Right atrium auricular region (tissue), 2 donors: Measurements from ENCODE around the gene PPP1R14C. TPM values are rescaled to one million over a fixed set of nuclear protein-coding genes. Genes with fewer than 3 reads are reported as not detected.
A peak's percentile ranks its signal among the peaks of the same experiment; 100 is the strongest.

Experiments used
- DNase-seq: peaks from one replicate; pipeline ENCODE4 v3.0.0-alpha.2; 2019; ENCODE audit warnings: low spot score
- H3K27ac ChIP-seq, 2 donors: fragments of 200-600 bp; sonication (generic); 1 replicate in 1 of 2; 2 replicates in 1 of 2; pipeline ENCODE4 v1.5.1; 2016 to 2019
- H3K27me3 ChIP-seq, 2 donors: fragments of 200-600 bp; sonication (generic); one replicate each; pipeline versions ENCODE4 v1.5.1 to v1.6.0; 2017 to 2019
- H3K36me3 ChIP-seq: fragments of 200-600 bp; sonication (generic); one replicate; pipeline ENCODE4 v1.5.1; 2016
- H3K4me1 ChIP-seq, 2 donors: fragments of 200-600 bp; sonication (generic); one replicate each; pipeline versions ENCODE4 v1.5.1 to v1.6.0; 2017 to 2019
- H3K4me3 ChIP-seq, 2 donors: fragments of 200-600 bp; sonication (generic); 1 replicate in 1 of 2; 2 replicates in 1 of 2; pipeline ENCODE4 v1.5.1; 2017 to 2019; ENCODE audit warnings: mild to moderate bottlenecking in 1 of 2, moderate library complexity in 1 of 2
- H3K9me3 ChIP-seq, 2 donors: fragments of 200-600 bp; sonication (generic); one replicate each; pipeline ENCODE4 v1.5.1; 2019
- total RNA-seq, 2 donors: library from RNA; depleted of rRNA; stranded (reverse); fragments of >200 nt; gene quantifications; one replicate each; pipeline ENCODE4 v1.1.0, GENCODE V29; 2016
- TF ChIP-seq, protein P1 (sequence below), 2 donors: fragments of 200-600 bp; sonication (generic); IDR thresholded peaks; one replicate each; pipeline ENCODE4 v1.5.1; 2019; ENCODE audit warnings: antibody characterized with exemption in 2 of 2

The PPP1R14C gene
- total RNA-seq, 2 donors from 2014 or later: 85.4 to 130 TPM

GRCh38 chr6:150140236-150140969 is 2.4 kb upstream of the PPP1R14C start:
- DNase-seq: no peak
- H3K4me1 ChIP-seq: peaks cover 0 to 19% of the 10 kb centered on the region in 2 donors
- H3K9me3 ChIP-seq: no peaks in the 10 kb centered on the region
- no peaks in the 10 kb centered on the region for H3K36me3 ChIP-seq
- H3K4me3 ChIP-seq: no peak overlapping the region
- H3K27me3 ChIP-seq: no peaks in the 10 kb centered on the region
- no peak overlapping the region for H3K27ac ChIP-seq
- TF ChIP-seq, protein P1, sequence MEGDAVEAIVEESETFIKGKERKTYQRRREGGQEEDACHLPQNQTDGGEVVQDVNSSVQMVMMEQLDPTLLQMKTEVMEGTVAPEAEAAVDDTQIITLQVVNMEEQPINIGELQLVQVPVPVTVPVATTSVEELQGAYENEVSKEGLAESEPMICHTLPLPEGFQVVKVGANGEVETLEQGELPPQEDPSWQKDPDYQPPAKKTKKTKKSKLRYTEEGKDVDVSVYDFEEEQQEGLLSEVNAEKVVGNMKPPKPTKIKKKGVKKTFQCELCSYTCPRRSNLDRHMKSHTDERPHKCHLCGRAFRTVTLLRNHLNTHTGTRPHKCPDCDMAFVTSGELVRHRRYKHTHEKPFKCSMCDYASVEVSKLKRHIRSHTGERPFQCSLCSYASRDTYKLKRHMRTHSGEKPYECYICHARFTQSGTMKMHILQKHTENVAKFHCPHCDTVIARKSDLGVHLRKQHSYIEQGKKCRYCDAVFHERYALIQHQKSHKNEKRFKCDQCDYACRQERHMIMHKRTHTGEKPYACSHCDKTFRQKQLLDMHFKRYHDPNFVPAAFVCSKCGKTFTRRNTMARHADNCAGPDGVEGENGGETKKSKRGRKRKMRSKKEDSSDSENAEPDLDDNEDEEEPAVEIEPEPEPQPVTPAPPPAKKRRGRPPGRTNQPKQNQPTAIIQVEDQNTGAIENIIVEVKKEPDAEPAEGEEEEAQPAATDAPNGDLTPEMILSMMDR (IDR thresholded peaks at IDR 0.05): no peak

DNA sequence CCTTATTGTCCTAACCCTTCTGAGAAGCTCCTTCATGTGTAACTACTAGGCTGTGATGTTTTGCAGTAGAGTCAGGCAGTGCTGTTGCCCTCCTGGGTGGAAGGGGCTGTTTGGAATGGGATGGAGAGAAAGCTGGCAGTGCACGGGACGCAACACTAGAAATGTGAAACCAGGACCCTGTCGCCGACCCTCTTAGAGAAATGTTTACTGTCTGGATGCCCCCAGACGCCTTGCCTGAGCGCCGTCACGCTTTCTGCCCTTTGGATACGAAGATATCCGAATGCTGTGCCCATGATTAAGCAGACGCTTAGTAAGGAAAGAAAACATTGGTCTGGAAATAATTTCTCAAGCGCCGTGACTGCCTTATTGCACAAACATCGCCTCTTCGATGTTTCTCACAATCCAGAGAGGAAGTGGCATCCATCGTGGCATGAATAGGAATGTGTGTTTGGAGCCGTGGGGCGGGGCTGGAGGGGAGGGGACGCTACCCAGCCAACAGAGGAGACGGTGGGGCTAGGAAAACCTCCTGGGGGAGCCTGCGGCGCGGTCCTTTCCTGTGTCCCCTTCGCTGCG is 661 bp upstream of the PPP1R14C start:
- H3K36me3 ChIP-seq: no peaks in the 10 kb centered on the region
- DNase-seq: no peak
- H3K9me3 ChIP-seq: no peaks in the 10 kb centered on the region
- H3K4me1 ChIP-seq: peaks cover 0 to 19% of the 10 kb centered on the region in 2 donors
- peak overlapping the region; percentile 59 to 64 for H3K4me3 ChIP-seq
- peak overlapping the region; percentile 57 to 89 for H3K27ac ChIP-seq
- no peaks in the 10 kb centered on the region for H3K27me3 ChIP-seq
- TF ChIP-seq, protein P1 (IDR thresholded peaks at IDR 0.05): no peak

GRCh38 chr6:150143516-150144293 is 861 bp downstream of the PPP1R14C start:
- Histone ChIP-seq H3K27ac (peak overlapping the region; percentile 75 to 89), H3K36me3 (no peaks in the 10 kb centered on the region), H3K27me3 (no peaks in the 10 kb centered on the region), H3K4me1 (peaks cover 0 to 22% of the 10 kb centered on the region in 2 donors), H3K4me3 (peak overlapping the region; percentile 59 to 64), H3K9me3 (no peaks in the 10 kb centered on the region)
- TF ChIP-seq, protein P1 (IDR thresholded peaks at IDR 0.05): peak in 1 of 2 donors; percentile 32
- DNase-seq: no peak

DNA sequence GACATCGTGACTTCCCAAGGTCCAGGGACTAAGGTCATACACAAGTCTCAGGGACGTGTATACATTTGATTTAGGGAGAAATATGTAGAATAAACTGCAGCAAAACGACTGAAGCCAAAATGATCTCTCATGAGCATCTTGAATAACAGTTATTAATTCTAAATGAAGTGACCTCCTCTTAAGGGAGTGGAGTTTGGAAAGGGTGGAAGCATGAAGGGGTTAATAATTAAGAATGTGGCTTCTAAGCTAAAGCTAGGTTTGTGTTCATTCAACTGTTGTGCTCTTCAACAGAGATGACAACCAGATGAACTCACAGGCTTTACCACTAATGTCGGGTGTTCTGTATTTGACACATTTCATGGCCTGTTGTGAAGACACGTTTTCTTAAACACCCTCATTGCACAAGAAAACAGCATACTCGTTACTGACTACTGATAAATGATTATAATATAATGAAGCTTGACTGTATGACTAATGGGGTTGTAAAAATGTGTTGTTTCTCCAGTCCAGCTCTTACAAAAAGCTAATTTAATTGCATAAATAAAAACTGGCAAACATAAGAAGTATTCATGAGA is 1.5 kb downstream of the PPP1R14C start:
- TF ChIP-seq, protein P1 (IDR thresholded peaks at IDR 0.05): no peak
- Histone ChIP-seq H3K36me3 (no peaks in the 10 kb centered on the region), H3K27me3 (no peaks in the 10 kb centered on the region), H3K4me3 (peak overlapping the region; percentile 59 to 64), H3K4me1 (peaks cover 0 to 24% of the 10 kb centered on the region in 2 donors), H3K27ac (peak overlapping the region; percentile 75 to 89), H3K9me3 (no peaks in the 10 kb centered on the region)
- no peak for DNase-seq

GRCh38 chr6:150145427-150145826 is 2.6 kb downstream of the PPP1R14C start:
- H3K36me3 ChIP-seq: no peaks in the 10 kb centered on the region
- H3K27me3 ChIP-seq: no peaks in the 10 kb centered on the region
- DNase-seq: no peak
- peak overlapping the region; percentile 75 to 89 for H3K27ac ChIP-seq
- H3K4me3 ChIP-seq: peak overlapping the region; percentile 59 to 64
- TF ChIP-seq, protein P1 (IDR thresholded peaks at IDR 0.05): no peak
- H3K9me3 ChIP-seq: no peaks in the 10 kb centered on the region
- H3K4me1 ChIP-seq: peaks cover 0 to 24% of the 10 kb centered on the region in 2 donors
